ENCODE data around the gene TCP11.

The TCP11 gene

DNA sequence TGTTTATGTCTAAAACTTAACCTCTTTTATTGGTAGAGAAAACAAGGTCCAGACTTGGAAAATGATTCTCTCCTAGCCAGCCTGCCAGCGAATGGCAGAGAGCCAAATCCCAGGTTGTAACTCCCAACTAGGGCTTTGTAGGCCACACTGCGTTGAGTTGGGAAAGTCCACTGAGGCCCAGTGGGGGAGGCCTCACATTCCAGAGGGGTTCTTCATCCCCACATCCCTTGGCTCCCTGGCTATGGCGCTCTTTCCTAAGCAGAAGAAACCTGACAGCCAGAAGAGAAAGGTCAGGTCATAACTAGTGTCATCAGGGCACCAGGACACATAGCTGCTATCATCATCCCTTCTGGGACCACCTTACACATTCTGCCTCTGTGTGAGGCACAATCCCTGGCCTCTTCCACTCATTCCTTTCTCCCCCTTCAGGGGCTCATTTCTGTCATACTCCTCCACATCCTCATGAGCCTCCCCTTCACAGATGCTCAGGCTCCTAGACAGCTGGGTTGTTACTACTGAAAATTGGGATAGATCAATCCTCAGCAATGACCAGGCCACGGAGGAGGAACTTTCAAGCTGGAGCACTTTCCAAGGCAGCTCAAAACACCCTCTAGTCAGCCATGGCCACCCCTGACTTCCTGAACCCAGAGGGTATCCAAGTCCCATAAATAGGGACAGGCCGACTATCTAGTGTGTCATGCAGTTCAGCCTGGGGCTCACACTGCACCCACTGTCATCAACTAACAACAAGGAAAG lies 48.6 kb downstream of the TCP11 start:
- in situ Hi-C loops (cut with MboI; ENCODE audit: low pct_unique_long_range_greater_than_20kb, low sequenced_read_pairs, unreplicated experiment) = no loop called here
- no peak for DNase-seq (ENCODE audit: low spot score)
- no peak for TF ChIP-seq CTCF (IDR thresholded peaks at IDR 0.05; ENCODE audit: extremely low read depth, insufficient read depth, missing control alignments)

DNA sequence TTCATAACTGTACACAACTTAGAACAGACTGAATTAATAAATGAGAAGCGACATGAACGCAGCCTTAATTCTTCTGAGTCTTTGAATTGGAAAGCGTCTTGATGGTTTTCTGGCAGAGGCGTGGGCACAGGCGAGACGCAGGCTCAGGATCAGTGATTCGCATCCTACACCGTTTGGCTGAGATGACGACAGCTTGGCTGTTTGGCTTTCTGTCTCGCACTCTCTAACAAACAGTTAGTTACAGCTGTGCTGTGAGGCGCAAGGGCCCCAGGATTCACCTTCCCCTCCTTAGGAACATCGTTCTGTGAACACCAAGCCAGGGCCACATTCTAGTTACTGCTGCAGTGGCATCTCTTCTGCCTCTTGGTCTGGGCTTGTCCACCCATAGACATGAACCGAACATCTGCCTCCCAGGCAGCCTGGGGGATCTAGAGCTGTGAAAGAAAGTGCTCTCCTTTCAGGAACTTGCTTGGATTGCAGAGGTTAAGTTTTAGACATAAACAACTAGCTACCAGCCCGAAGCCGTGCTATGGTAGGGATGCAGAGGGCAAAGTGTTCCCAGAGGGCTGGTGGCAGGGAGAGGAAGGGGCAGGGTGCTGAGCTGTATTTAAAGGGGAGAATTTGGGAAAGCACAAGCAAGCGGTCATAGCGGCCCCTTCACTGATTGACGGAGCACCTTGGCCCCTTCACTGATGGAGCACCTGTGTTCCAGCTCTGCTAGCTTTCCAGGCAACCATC lies 49.6 kb downstream of the TCP11 start:
- no peak for TF ChIP-seq CTCF (IDR thresholded peaks at IDR 0.05; ENCODE audit: extremely low read depth, insufficient read depth, missing control alignments)
- DNase-seq (ENCODE audit: low spot score) = no peak
- in situ Hi-C loops (cut with MboI; ENCODE audit: low pct_unique_long_range_greater_than_20kb, low sequenced_read_pairs, unreplicated experiment) = no loop called here

GRCh38 chr6:35090734-35091133 lies 50.4 kb downstream of the TCP11 start:
- DNase-seq (ENCODE audit: low spot score) = no peak
- no peak for TF ChIP-seq CTCF (IDR thresholded peaks at IDR 0.05; ENCODE audit: extremely low read depth, insufficient read depth, missing control alignments)
- in situ Hi-C loops (cut with MboI; ENCODE audit: low pct_unique_long_range_greater_than_20kb, low sequenced_read_pairs, unreplicated experiment) = no loop called here

- peak; percentile 37 for DNase-seq (ENCODE audit: low spot score)
- in situ Hi-C loops (cut with MboI; ENCODE audit: low pct_unique_long_range_greater_than_20kb, low sequenced_read_pairs, unreplicated experiment) = no loop called here
- no peak for TF ChIP-seq CTCF (IDR thresholded peaks at IDR 0.05; ENCODE audit: extremely low read depth, insufficient read depth, missing control alignments)
Measured at GRCh38 chr6:35089935-35090505, 51.1 kb downstream of the TCP11 start.

DNA sequence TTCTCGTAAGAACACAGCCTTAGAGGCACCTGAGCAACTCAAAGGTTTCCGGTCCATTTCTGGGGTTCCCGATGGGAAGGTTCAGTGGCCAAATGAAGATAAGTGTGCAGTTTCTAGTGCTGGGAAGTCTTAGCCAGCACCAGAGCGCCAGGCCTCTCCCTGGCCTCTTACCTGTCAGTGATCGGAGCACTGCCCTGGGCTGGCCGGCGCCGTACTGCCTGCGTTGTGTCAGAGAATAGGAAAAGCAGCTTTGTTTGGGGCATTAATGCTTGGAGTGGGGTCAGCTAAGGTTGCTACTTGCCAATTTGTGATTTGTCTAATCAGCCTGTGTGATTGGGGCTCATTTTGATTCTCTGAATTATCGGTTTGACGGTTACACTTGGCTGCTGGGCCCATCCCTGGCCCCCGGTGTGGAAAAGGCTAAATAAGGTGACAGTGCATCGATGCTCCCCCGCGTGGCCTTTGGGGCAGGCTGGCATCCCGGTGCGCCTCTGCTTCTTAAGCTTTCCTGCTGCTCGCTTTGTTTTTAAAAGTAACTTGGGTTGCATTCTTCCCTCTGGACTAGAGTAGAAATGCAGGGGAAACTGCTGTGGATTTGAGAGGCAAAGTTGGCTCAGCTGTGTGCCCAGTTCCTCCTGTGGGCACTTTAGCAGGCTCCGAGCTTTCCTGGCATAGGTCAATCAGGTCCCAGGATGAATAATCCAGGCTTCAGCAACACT lies 51.8 kb downstream of the TCP11 start:
- no peak for TF ChIP-seq CTCF (IDR thresholded peaks at IDR 0.05; ENCODE audit: extremely low read depth, insufficient read depth, missing control alignments)
- in situ Hi-C loops (cut with MboI; ENCODE audit: low pct_unique_long_range_greater_than_20kb, low sequenced_read_pairs, unreplicated experiment) = no loop called here

More for the DNA sequence above, 51.8 kb downstream of the TCP11 start:
- DNase-seq (ENCODE audit: low spot score) = no peak
